Suppressor macrophage treated with lipopolysaccharide for 4 hours (primary cell): ENCODE measurements around the gene SPATA9.
"Not testable (repeated sequence)": the region's sequence is repeated elsewhere in the genome, so short reads cannot be mapped to it uniquely, and the experiment has no call there.

ENCODE experiments used
- DNase-seq: peaks from one replicate; pipeline ENCODE4 v3.0.0-alpha.2; 2020

SPATA9 gene

GRCh38 chr5:95643152-95643551 lies 39.6 kb downstream of the SPATA9 start:
- no peak for DNase-seq

- no peak for DNase-seq
Observed at GRCh38 chr5:95641741-95642220, 41.0 kb downstream of the SPATA9 start.

DNA sequence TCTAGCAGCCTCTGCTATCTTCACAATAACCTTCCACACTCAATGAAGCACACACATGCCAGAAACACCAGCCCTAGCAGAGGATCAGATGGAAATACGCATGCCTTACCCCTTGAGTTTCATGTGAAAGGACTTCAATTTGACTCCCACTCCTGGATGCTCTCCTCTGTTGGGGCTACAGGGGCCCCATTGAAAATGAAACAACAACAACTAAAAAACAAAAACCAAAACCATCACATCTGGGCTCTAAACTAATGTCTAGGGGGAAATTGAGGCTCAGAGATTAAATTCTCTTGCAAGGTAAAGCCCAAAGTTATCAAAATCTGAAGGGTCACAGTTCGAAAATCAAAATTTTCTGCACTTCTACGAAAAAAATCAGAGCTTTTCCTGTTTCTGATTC lies 44.2 kb downstream of the SPATA9 start:
- no peak for DNase-seq

GRCh38 chr5:95634081-95634480 lies 48.7 kb downstream of the SPATA9 start:
- DNase-seq = no peak

DNA sequence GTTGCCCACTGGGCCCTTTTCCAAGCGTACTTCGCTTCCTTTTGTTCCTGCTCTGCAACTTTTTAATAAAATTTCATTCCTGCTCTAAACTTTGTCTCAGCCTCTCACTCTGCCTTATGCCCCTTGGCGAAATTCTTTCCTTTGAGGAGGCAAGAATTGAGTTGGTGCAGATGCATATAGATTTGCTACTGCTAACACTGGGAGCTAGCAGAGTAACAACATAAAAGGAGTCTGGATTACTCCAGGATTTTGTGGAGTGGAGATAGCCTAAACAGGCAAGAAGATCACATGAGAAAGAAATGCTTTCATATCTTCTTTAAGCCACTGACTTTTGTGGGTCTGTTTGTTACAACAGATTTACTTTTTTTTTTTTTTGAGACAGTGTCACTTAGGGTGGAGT lies 49.1 kb downstream of the SPATA9 start:
- no peak for DNase-seq

- not testable (repeated sequence) for DNase-seq
Observed at GRCh38 chr5:95632942-95633341, 49.8 kb downstream of the SPATA9 start.

- DNase-seq = peak; percentile 89
Observed at GRCh38 chr5:95631991-95632675, 50.7 kb downstream of the SPATA9 start.

DNA sequence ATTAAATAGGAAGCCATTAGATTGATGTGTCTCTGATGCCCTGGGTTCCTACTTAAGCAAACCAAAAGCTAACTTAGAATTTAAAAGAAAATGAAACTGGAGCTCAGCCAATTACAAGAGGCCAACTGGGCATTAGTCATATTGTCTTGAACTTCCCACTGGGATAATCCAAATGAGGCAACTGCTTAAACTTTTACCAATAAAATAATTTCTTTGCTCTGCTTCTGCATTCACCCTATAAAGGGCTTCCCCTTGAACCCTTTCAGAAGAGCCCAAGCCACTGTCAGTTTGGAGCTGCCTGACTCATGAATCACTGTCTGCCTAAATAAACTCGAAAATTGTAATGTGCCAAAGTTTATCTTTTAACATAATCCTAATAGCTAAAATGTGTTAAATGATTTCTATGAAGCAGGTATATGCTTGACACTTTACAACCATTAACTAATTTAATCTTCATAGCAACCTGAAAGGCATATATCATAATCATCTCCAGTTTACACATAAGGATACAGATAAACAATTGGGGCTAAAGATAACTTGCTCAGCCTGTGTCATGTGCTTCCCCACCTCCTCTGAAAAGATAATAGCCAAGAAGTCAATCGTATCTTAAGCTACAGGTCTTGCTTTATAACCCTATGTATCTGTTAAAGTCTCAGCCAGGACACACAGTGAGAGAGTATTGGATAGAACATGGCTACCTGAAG lies 51.4 kb downstream of the SPATA9 start:
- DNase-seq = peak; percentile 92

DNA sequence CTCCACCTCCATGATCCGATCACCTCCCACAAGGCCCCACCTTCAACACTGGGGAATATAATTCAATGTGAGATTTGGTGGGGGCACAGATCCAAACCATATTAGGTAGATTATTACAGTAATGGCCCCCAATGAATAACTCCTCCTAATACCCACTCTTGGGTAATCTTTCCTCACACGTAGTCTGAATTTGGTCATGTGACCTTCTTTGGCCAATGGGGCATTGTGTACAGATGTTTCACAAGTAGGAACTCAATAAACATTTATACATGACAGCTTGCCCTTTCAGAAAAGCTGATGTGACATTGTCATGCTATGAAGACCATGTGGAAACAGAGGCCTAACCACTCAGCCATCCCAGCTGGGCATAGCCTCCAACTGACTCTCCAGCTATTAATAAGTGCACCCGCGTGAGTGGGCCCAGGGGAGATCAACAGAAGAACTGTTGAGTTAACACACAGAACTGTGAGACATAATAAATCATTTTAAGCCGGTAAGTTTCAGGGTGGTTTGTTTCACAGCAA lies 52.3 kb downstream of the SPATA9 start:
- peak; percentile 49 for DNase-seq

DNA sequence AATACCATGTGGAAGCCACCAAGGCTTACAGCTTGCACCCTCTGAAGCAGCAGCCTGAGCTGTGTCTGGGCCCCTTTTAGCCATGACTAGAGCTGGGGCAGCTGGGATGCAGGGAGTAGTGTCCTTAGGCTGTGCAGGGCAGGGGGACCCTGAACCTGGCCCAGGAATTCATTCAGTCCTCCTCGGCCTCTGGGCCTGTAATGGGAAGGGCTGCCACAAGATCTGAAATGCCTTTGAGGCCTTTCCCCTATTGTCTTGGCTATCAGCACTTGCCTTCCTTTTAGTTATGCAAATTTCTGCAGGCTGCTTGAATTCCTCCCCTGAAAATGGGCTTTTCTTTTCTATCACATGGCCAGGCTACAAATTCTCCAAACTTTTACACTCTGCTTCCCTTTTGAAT lies 53.9 kb downstream of the SPATA9 start:
- DNase-seq = no peak

GRCh38 chr5:95627971-95628810 lies 54.6 kb downstream of the SPATA9 start:
- DNase-seq = no peak

DNA sequence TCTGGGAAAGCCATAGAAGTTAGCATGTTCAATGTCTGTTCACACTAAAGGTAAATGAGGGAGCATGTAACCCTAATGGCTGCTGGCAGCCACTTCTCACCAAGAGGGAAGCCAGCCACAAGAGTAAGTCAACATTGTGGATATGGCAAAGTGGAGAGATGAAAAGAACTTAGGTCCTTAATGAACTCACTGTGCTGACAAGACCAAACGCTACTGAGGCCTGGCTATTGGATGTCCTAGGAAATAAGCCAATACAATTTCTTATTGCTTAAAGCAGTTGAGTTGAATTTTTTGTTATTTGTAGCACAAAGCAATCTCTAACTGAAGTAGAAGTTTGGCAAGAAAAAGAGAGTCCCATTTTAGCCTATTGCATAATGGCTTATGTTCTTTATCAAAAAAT lies 56.1 kb downstream of the SPATA9 start:
- no peak for DNase-seq

DNA sequence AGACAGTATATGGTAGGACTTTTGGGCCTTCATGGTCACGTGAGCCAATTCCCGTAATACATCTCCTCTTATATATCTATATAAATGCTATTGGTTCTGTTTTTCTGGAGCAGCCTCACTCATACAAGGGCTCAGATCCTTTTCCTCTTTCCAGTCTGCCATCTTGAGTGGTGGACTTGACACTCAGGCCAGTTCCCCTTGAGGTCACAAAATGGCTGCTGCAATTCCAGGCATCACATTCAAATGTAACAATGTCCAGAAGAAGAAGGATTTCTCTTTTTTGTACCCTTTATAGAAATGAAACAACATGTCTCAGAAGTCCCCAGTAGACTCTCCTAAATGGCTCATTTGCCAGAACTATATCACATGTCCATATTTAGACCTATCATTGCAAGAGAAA lies 58.4 kb downstream of the SPATA9 start:
- no peak for DNase-seq

DNA sequence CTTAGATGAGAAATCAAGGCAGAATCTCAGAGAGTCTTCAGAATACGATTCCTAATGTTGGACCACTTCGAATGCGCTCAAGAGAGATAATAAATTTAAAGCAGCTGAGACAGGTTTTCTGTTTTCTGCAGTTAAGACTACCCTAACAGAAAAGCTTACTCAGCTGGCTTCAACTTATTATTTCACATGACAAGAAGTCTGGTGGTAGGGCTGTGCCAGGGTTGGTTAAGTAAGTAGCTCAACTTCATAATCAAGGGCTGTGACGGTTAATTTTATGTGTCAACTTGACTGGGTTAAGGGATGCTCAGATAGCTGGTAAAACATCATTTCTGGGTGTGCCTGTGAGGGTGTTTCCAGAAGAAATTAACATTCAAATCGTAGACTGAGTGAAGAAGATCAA lies 59.1 kb downstream of the SPATA9 start:
- no peak for DNase-seq

GRCh38 chr5:95621839-95622629 lies 60.8 kb downstream of the SPATA9 start:
- DNase-seq = no peak

DNA sequence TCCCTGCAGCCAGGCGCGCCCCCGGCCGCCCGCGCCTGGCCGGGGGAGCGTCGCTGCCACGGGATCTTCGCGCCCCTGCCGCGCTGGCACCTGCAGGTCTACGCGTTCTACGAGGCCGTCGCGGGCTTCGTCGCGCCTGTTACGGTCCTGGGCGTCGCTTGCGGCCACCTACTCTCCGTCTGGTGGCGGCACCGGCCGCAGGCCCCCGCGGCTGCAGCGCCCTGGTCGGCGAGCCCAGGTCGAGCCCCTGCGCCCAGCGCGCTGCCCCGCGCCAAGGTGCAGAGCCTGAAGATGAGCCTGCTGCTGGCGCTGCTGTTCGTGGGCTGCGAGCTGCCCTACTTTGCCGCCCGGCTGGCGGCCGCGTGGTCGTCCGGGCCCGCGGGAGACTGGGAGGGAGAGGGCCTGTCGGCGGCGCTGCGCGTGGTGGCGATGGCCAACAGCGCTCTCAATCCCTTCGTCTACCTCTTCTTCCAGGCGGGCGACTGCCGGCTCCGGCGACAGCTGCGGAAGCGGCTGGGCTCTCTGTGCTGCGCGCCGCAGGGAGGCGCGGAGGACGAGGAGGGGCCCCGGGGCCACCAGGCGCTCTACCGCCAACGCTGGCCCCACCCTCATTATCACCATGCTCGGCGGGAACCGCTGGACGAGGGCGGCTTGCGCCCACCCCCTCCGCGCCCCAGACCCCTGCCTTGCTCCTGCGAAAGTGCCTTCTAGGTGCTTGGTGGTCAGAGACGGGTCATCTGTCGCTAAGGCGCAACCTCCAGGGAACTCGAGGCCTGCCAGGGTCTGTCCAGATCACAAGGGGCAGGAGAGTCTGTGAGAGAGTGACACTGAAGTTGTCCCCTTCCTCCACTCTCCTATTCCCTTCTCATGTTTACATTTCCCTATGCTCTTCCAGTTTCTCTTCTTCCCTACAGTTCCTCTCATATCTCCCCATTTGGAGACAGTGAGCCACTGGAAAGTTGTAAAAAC lies 61.6 kb downstream of the SPATA9 start:
- DNase-seq = peak; percentile 29

DNA sequence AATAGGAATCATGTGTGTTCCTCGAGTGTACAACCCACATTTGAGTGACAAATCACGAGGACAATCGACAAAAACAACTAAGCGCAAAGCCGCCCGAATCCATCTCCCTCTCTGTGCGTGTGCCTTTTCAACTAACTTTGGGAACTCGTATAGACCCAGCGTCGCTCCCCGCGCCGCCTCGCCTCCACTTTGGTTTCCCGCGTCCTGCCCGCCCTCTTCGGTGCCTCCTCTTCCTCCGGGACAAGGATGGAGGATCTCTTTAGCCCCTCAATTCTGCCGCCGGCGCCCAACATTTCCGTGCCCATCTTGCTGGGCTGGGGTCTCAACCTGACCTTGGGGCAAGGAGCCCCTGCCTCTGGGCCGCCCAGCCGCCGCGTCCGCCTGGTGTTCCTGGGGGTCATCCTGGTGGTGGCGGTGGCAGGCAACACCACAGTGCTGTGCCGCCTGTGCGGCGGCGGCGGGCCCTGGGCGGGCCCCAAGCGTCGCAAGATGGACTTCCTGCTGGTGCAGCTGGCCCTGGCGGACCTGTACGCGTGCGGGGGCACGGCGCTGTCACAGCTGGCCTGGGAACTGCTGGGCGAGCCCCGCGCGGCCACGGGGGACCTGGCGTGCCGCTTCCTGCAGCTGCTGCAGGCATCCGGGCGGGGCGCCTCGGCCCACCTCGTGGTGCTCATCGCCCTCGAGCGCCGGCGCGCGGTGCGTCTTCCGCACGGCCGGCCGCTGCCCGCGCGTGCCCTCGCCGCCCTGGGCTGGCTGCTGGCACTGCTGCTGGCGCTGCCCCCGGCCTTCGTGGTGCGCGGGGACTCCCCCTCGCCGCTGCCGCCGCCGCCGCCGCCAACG lies 62.5 kb downstream of the SPATA9 start, which contains the start of gene GPR150:
GPR150 (plus strand) TSS at position 58 of the 840 bp plus-strand sequence; CDS start at position 247, 189 bp downstream.
- peak; percentile 72 for DNase-seq

GRCh38 chr5:95619514-95620029 lies 63.2 kb downstream of the SPATA9 start:
- DNase-seq = peak; percentile 5

DNA sequence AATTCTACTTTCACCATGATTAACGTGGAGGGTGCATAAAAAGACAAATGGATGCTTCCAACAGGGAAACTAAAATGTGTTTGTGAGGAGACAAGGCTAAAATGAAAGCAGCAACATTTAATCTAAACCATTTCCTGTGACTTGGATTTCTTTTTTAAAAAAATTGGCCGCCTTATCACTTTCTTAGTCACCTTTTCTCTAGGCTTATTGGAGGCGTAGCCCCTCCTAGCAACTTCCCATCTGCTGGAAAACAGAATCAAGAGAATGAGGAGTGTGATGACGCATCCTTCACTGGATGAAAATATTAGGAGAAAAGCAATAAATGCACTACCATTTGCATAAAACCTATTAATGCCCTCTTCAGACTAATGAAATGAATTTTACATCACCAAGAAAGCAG lies 63.7 kb downstream of the SPATA9 start:
- DNase-seq = no peak

GRCh38 chr5:95617057-95617456 lies 65.7 kb downstream of the SPATA9 start:
- no peak for DNase-seq
